ENCODE data around the gene FITM1.
A peak's percentile ranks its signal among the peaks of the same experiment; 100 is the strongest.

The FITM1 gene

GRCh38 chr14:24108336-24108874 lies 22.1 kb upstream of the FITM1 start:
- no peak for DNase-seq
- Histone ChIP-seq H3K27me3 (ENCODE audit: insufficient read depth, low read depth, severe bottlenecking) (no peaks in the 10 kb centered on the region), H3K36me3 (no peaks in the 10 kb centered on the region), H3K4me3 (ENCODE audit: low read depth, low read length) (no peak overlapping the region), H3K27ac (no peak overlapping the region), H3K9me3 (ENCODE audit: severe bottlenecking) (peaks cover 2% of the 10 kb centered on the region)
- TF ChIP-seq CTCF (IDR thresholded peaks at IDR 0.05; ENCODE audit: low read depth, low read length) = no peak

- DNase-seq = no peak
Observed at GRCh38 chr14:24110060-24110459, 20.4 kb upstream of the FITM1 start.

GRCh38 chr14:24110523-24110922 lies 19.9 kb upstream of the FITM1 start:
- H3K27me3 ChIP-seq (ENCODE audit: insufficient read depth, low read depth, severe bottlenecking) = no peaks in the 10 kb centered on the region
- H3K4me3 ChIP-seq (ENCODE audit: low read depth, low read length) = no peak overlapping the region
- TF ChIP-seq CTCF (IDR thresholded peaks at IDR 0.05; ENCODE audit: low read depth, low read length) = no peak
- no peak for DNase-seq
- no peaks in the 10 kb centered on the region for H3K36me3 ChIP-seq
- no peak overlapping the region for H3K27ac ChIP-seq
- H3K9me3 ChIP-seq (ENCODE audit: severe bottlenecking) = no peaks in the 10 kb centered on the region

More at GRCh38 chr14:24110060-24110459, 20.4 kb upstream of the FITM1 start:
- Histone ChIP-seq H3K9me3 (ENCODE audit: severe bottlenecking) (no peaks in the 10 kb centered on the region), H3K27me3 (ENCODE audit: insufficient read depth, low read depth, severe bottlenecking) (no peaks in the 10 kb centered on the region), H3K4me3 (ENCODE audit: low read depth, low read length) (no peak overlapping the region), H3K36me3 (no peaks in the 10 kb centered on the region), H3K27ac (no peak overlapping the region)
- no peak for TF ChIP-seq CTCF (IDR thresholded peaks at IDR 0.05; ENCODE audit: low read depth, low read length)

- Histone ChIP-seq H3K27ac (peak overlapping the region; percentile 97), H3K4me3 (ENCODE audit: low read depth, low read length) (peak overlapping the region; percentile 72), H3K36me3 (peaks cover 21% of the 10 kb centered on the region), H3K27me3 (ENCODE audit: insufficient read depth, low read depth, severe bottlenecking) (no peaks in the 10 kb centered on the region), H3K9me3 (ENCODE audit: severe bottlenecking) (no peaks in the 10 kb centered on the region)
- TF ChIP-seq CTCF (IDR thresholded peaks at IDR 0.05; ENCODE audit: low read depth, low read length) = no peak
- no peak for DNase-seq
Observed at GRCh38 chr14:24113379-24113800, 17.1 kb upstream of the FITM1 start.

- no peaks in the 10 kb centered on the region for H3K9me3 ChIP-seq (ENCODE audit: severe bottlenecking)
- no peak for TF ChIP-seq CTCF (IDR thresholded peaks at IDR 0.05; ENCODE audit: low read depth, low read length)
- peak; percentile 95 for DNase-seq
- peak overlapping the region; percentile 72 for H3K4me3 ChIP-seq (ENCODE audit: low read depth, low read length)
- peaks cover 27% of the 10 kb centered on the region for H3K36me3 ChIP-seq
- H3K27me3 ChIP-seq (ENCODE audit: insufficient read depth, low read depth, severe bottlenecking) = no peaks in the 10 kb centered on the region
- H3K27ac ChIP-seq = peak overlapping the region; percentile 97
Observed at GRCh38 chr14:24113801-24114531, 16.5 kb upstream of the FITM1 start.

Measured in WERI-Rb-1 (cell line).